Measurements from ENCODE around the gene ATP8A2. TPM values are rescaled to one million over a fixed set of nuclear protein-coding genes. Genes with fewer than 3 reads are reported as not detected.
"Not testable (repeated sequence)": the region's sequence is repeated elsewhere in the genome, so short reads cannot be mapped to it uniquely, and the experiment has no call there.

ATP8A2 gene
- total RNA-seq, 1 experiment from 2014 or later: 0.26 TPM

- Mint-ChIP-seq H3K4me3 (ENCODE audit: unreplicated experiment) (no peak overlapping the region), H3K27ac (ENCODE audit: low read depth, unreplicated experiment) (no peak overlapping the region), H3K9me3 (ENCODE audit: unreplicated experiment) (no peaks in the 10 kb centered on the region), H3K27me3 (ENCODE audit: insufficient read depth, unreplicated experiment) (peaks cover 27% of the 10 kb centered on the region), H3K36me3 (ENCODE audit: insufficient read depth, unreplicated experiment) (peaks cover 4% of the 10 kb centered on the region), H3K4me1 (ENCODE audit: insufficient read depth, unreplicated experiment) (no peaks in the 10 kb centered on the region)
- no peak for DNase-seq (ENCODE audit: unreplicated experiment)
- TF ChIP-seq CTCF (IDR thresholded peaks at IDR 0.05; ENCODE audit: unreplicated experiment): no peak
- intact Hi-C loops (cut with micrococcal nuclease): no loop called here
- ChIA-PET POLR2A (interaction anchor here (1.2 kb wide), 1 partner anchor 75 kb away, joined by 3 read pairs; no protein-coding TSS in a partner anchor), CTCF (interaction anchor here (0.9 kb wide), 1 partner anchor 122 kb away, joined by 6 read pairs; no protein-coding TSS in a partner anchor)
- BruUV-seq (replicated peaks): no TSS peak
These were observed 19.5 kb upstream of the ATP8A2 start for GRCh38 chr13:25352230-25352629.

GRCh38 chr13:25352806-25353205 is 19.0 kb upstream of the ATP8A2 start:
- peaks cover 4% of the 10 kb centered on the region for H3K36me3 Mint-ChIP-seq (ENCODE audit: insufficient read depth, unreplicated experiment)
- no peaks in the 10 kb centered on the region for H3K9me3 Mint-ChIP-seq (ENCODE audit: unreplicated experiment)
- CTCF ChIA-PET: interaction anchor here (0.7 to 0.9 kb wide), 2 partner anchors 123 to 415 kb away, joined by 3 to 6 read pairs; no protein-coding TSS in a partner anchor
- H3K27me3 Mint-ChIP-seq (ENCODE audit: insufficient read depth, unreplicated experiment): peaks cover 27% of the 10 kb centered on the region
- no peak overlapping the region for H3K4me3 Mint-ChIP-seq (ENCODE audit: unreplicated experiment)
- TF ChIP-seq CTCF (IDR thresholded peaks at IDR 0.05; ENCODE audit: unreplicated experiment): no peak
- no peak overlapping the region for H3K27ac Mint-ChIP-seq (ENCODE audit: low read depth, unreplicated experiment)
- POLR2A ChIA-PET: interaction anchor here (1.2 to 1.3 kb wide), 2 partner anchors 33 to 74 kb away, joined by 3 read pairs; no protein-coding TSS in a partner anchor
- intact Hi-C loops (cut with micrococcal nuclease): no loop called here
- no peak for DNase-seq (ENCODE audit: unreplicated experiment)
- BruUV-seq (replicated peaks): no TSS peak
- no peaks in the 10 kb centered on the region for H3K4me1 Mint-ChIP-seq (ENCODE audit: insufficient read depth, unreplicated experiment)

- Mint-ChIP-seq H3K27me3 (ENCODE audit: insufficient read depth, unreplicated experiment) (peaks cover 27% of the 10 kb centered on the region), H3K4me1 (ENCODE audit: insufficient read depth, unreplicated experiment) (no peaks in the 10 kb centered on the region), H3K27ac (ENCODE audit: low read depth, unreplicated experiment) (no peak overlapping the region), H3K9me3 (ENCODE audit: unreplicated experiment) (no peaks in the 10 kb centered on the region), H3K36me3 (ENCODE audit: insufficient read depth, unreplicated experiment) (peaks cover 4% of the 10 kb centered on the region), H3K4me3 (ENCODE audit: unreplicated experiment) (no peak overlapping the region)
- no TSS peak for BruUV-seq (replicated peaks)
- intact Hi-C loops (cut with micrococcal nuclease): no loop called here
- no peak for DNase-seq (ENCODE audit: unreplicated experiment)
- ChIA-PET CTCF (interaction anchor here (0.7 kb wide), 1 partner anchor 414 kb away, joined by 3 read pairs; no protein-coding TSS in a partner anchor), POLR2A (interaction anchor here (1.2 to 1.3 kb wide), 2 partner anchors 33 to 74 kb away, joined by 3 read pairs; no protein-coding TSS in a partner anchor)
- TF ChIP-seq CTCF (IDR thresholded peaks at IDR 0.05; ENCODE audit: unreplicated experiment): no peak
These were observed 18.4 kb upstream of the ATP8A2 start for GRCh38 chr13:25353344-25353743.

- no peak for TF ChIP-seq CTCF (IDR thresholded peaks at IDR 0.05; ENCODE audit: unreplicated experiment)
- no peak overlapping the region for H3K4me3 Mint-ChIP-seq (ENCODE audit: unreplicated experiment)
- DNase-seq (ENCODE audit: unreplicated experiment): no peak
- H3K27me3 Mint-ChIP-seq (ENCODE audit: insufficient read depth, unreplicated experiment): peaks cover 27% of the 10 kb centered on the region
- ChIA-PET POLR2A (no interaction called here), CTCF (no interaction called here)
- H3K9me3 Mint-ChIP-seq (ENCODE audit: unreplicated experiment): no peaks in the 10 kb centered on the region
- H3K27ac Mint-ChIP-seq (ENCODE audit: low read depth, unreplicated experiment): no peak overlapping the region
- intact Hi-C loops (cut with micrococcal nuclease): no loop called here
- H3K36me3 Mint-ChIP-seq (ENCODE audit: insufficient read depth, unreplicated experiment): peaks cover 4% of the 10 kb centered on the region
- no TSS peak for BruUV-seq (replicated peaks)
- H3K4me1 Mint-ChIP-seq (ENCODE audit: insufficient read depth, unreplicated experiment): no peaks in the 10 kb centered on the region
These were observed 17.4 kb upstream of the ATP8A2 start for GRCh38 chr13:25354377-25354776.

GRCh38 chr13:25360443-25360842 is 11.3 kb upstream of the ATP8A2 start:
- H3K27ac Mint-ChIP-seq (ENCODE audit: low read depth, unreplicated experiment); DNase-seq (ENCODE audit: unreplicated experiment); BruUV-seq (replicated peaks); POLR2A ChIA-PET; H3K27me3 Mint-ChIP-seq (ENCODE audit: insufficient read depth, unreplicated experiment); H3K9me3 Mint-ChIP-seq (ENCODE audit: unreplicated experiment); H3K4me3 Mint-ChIP-seq (ENCODE audit: unreplicated experiment); intact Hi-C loops (cut with micrococcal nuclease); CTCF ChIA-PET; H3K4me1 Mint-ChIP-seq (ENCODE audit: insufficient read depth, unreplicated experiment); H3K36me3 Mint-ChIP-seq (ENCODE audit: insufficient read depth, unreplicated experiment): not testable (repeated sequence)

Data from MCF 10A (cell line).